ENCODE results near the gene MS4A6E.

The MS4A6E gene

DNA sequence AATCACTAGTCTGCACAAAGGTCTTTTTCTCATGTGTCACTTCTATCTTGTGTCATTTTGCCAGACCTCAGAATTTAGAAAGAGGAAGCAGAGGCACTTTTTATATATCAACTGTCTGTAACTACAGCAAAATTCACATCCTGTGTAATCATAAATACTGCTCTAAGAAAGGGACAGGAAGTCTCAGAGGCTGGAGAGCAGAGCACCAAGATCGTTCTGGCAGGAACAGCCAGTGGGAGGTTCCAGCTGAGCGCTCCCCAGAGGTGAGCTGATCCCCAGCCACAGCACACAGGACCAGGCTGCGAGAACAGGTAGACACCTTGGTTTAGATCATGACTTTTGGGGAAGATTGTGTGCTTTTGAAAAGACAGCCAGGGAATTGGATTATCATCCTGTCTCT is 51.3 kb downstream of the MS4A6E start, which contains the start of gene MS4A7:
TSS of gene MS4A7 (plus strand) at position 179 of the 400 bp plus-strand sequence. CDS start 4,610 bp downstream, outside the sequence.
- TF ChIP-seq TAF1 (IDR thresholded peaks at IDR 0.05; ENCODE audit: borderline replicate concordance, insufficient read depth, low read length) (no peak), FOXP2 (optimal IDR thresholded peaks at IDR 0.05; ENCODE audit: borderline replicate concordance, extremely low read depth, extremely low read length, insufficient read depth) (no peak), SIN3A (IDR thresholded peaks at IDR 0.05; ENCODE audit: borderline replicate concordance, insufficient read depth, low read length) (no peak), POLR2AphosphoS5 (IDR thresholded peaks at IDR 0.05; ENCODE audit: low read depth, low read length) (no peak)
- TF ChIP-seq, protein P1, sequence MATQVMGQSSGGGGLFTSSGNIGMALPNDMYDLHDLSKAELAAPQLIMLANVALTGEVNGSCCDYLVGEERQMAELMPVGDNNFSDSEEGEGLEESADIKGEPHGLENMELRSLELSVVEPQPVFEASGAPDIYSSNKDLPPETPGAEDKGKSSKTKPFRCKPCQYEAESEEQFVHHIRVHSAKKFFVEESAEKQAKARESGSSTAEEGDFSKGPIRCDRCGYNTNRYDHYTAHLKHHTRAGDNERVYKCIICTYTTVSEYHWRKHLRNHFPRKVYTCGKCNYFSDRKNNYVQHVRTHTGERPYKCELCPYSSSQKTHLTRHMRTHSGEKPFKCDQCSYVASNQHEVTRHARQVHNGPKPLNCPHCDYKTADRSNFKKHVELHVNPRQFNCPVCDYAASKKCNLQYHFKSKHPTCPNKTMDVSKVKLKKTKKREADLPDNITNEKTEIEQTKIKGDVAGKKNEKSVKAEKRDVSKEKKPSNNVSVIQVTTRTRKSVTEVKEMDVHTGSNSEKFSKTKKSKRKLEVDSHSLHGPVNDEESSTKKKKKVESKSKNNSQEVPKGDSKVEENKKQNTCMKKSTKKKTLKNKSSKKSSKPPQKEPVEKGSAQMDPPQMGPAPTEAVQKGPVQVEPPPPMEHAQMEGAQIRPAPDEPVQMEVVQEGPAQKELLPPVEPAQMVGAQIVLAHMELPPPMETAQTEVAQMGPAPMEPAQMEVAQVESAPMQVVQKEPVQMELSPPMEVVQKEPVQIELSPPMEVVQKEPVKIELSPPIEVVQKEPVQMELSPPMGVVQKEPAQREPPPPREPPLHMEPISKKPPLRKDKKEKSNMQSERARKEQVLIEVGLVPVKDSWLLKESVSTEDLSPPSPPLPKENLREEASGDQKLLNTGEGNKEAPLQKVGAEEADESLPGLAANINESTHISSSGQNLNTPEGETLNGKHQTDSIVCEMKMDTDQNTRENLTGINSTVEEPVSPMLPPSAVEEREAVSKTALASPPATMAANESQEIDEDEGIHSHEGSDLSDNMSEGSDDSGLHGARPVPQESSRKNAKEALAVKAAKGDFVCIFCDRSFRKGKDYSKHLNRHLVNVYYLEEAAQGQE (IDR thresholded peaks at IDR 0.05; ENCODE audit: insufficient read depth in 1 of 2, low read depth in 2 of 2, low read length in 2 of 2) = no peak

DNA sequence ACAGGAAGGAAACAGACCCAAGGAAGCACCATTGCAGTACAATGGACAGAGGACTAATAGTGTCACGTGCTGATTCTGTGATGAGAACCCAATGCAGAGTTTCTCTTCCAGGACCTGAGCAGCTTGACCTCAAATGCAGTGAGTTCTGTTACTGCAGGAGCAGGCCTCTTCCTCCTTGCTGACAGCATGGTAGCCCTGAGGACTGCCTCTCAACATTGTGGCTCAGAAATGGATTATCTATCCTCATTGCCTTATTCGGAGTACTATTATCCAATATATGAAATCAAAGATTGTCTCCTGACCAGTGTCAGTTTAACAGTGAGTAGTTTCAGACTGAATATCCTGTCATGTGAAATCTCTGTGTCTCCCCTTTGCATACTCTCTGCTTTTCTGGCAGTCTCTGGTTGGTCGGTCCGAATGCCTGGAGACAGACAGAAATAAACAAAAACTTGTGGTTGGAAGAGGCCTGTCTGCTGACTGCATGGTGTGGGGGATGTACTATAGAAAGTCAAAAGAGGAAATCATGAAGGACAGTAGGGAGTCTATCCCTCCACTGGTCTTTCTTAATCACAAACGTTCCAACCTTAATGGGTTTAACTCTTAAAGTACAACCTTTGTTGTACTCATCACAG is 62.3 kb downstream of the MS4A6E start:
- TF ChIP-seq POLR2AphosphoS5 (IDR thresholded peaks at IDR 0.05; ENCODE audit: low read depth, low read length) = no peak
- TF ChIP-seq, protein P1 (IDR thresholded peaks at IDR 0.05; ENCODE audit: insufficient read depth in 1 of 2, low read depth in 2 of 2, low read length in 2 of 2) = peak in 1 of 2 experiments; percentile 86; a peak in 2 of 4 replicates

DNA sequence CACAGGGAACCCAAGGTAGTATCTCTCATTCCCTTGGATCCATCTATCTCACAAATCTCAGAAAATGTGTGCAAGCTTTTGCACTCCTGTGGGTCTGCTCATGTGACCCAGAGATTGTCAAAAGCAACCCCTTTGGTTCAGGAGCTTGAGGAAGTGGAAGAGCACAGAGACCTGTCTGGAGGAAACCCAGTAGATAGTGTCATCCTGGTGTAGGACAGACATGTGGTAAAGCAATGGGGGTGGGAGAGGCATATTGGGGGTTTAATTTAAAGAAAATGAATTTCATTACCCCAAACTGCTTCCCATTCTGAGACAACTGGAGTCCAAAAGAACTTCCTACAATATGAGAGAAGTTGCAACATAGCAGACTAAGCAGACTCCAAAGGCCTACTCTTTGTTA is 63.4 kb downstream of the MS4A6E start:
- no peak for TF ChIP-seq POLR2AphosphoS5 (IDR thresholded peaks at IDR 0.05; ENCODE audit: low read depth, low read length)
- TF ChIP-seq TAF1 (IDR thresholded peaks at IDR 0.05; ENCODE audit: borderline replicate concordance, insufficient read depth, low read length) = no peak
- no peak for TF ChIP-seq FOXP2 (optimal IDR thresholded peaks at IDR 0.05; ENCODE audit: borderline replicate concordance, extremely low read depth, extremely low read length, insufficient read depth)
- TF ChIP-seq, protein P1 (IDR thresholded peaks at IDR 0.05; ENCODE audit: insufficient read depth in 1 of 2, low read depth in 2 of 2, low read length in 2 of 2) = no peak
- TF ChIP-seq SIN3A (IDR thresholded peaks at IDR 0.05; ENCODE audit: borderline replicate concordance, insufficient read depth, low read length) = no peak

Data from PFSK-1 (cell line).